ENCODE measurements around the gene DIPK1C.

The DIPK1C gene

GRCh38 chr18:74456349-74457042 is 612 bp downstream of the DIPK1C start:
- Histone ChIP-seq H3K27ac (no peak overlapping the region), H3K27me3 (peaks cover 0 to 51% of the 10 kb centered on the region in 2 donors), H3K9me3 (no peaks in the 10 kb centered on the region), H3K4me3 (peak overlapping the region; percentile 13 to 45), H3K4me1 (peaks cover 0 to 18% (median 13%) of the 10 kb centered on the region in 4 donors), H3K36me3 (no peaks in the 10 kb centered on the region)
- DNase-seq = peak in 1 of 2 donors; percentile 42
- no peak for TF ChIP-seq CTCF (IDR thresholded peaks at IDR 0.05)
- intact Hi-C loops (cut with DNase I; ENCODE audit: low total_unique reads) = no loop called here

GRCh38 chr18:74456017-74456348 is 1.1 kb downstream of the DIPK1C start:
- intact Hi-C loops (cut with DNase I; ENCODE audit: low total_unique reads) = no loop called here

GRCh38 chr18:74455386-74455785 is 1.7 kb downstream of the DIPK1C start:
- peaks cover 0 to 46% of the 10 kb centered on the region in 2 donors for H3K27me3 ChIP-seq
- H3K27ac ChIP-seq = no peak overlapping the region
- TF ChIP-seq CTCF (IDR thresholded peaks at IDR 0.05) = no peak
- intact Hi-C loops (cut with DNase I; ENCODE audit: low total_unique reads) = no loop called here
- H3K4me3 ChIP-seq = no peak overlapping the region
- H3K9me3 ChIP-seq = no peaks in the 10 kb centered on the region
- H3K4me1 ChIP-seq = peaks cover 0 to 18% (median 13%) of the 10 kb centered on the region in 4 donors
- DNase-seq = no peak
- H3K36me3 ChIP-seq = no peaks in the 10 kb centered on the region

More at GRCh38 chr18:74456017-74456348, 1.1 kb downstream of the DIPK1C start:
- Histone ChIP-seq H3K36me3 (no peaks in the 10 kb centered on the region), H3K4me3 (peak overlapping the region in 1 of 2 donors; percentile 45), H3K4me1 (peaks cover 0 to 18% (median 13%) of the 10 kb centered on the region in 4 donors), H3K27ac (no peak overlapping the region), H3K9me3 (no peaks in the 10 kb centered on the region), H3K27me3 (peaks cover 0 to 51% of the 10 kb centered on the region in 2 donors)
- DNase-seq = no peak
- TF ChIP-seq CTCF (IDR thresholded peaks at IDR 0.05) = no peak

- Histone ChIP-seq H3K4me1 (peaks cover 0 to 18% (median 13%) of the 10 kb centered on the region in 4 donors), H3K4me3 (no peak overlapping the region), H3K9me3 (no peaks in the 10 kb centered on the region), H3K27ac (no peak overlapping the region), H3K36me3 (no peaks in the 10 kb centered on the region), H3K27me3 (peaks cover 0 to 45% of the 10 kb centered on the region in 2 donors)
- TF ChIP-seq CTCF (IDR thresholded peaks at IDR 0.05) = no peak
- DNase-seq = no peak
- intact Hi-C loops (cut with DNase I; ENCODE audit: low total_unique reads) = no loop called here
These were observed 2.8 kb downstream of the DIPK1C start for GRCh38 chr18:74454279-74454751.

- no peaks in the 10 kb centered on the region for H3K36me3 ChIP-seq
- no peaks in the 10 kb centered on the region for H3K9me3 ChIP-seq
- peaks cover 0 to 18% (median 13%) of the 10 kb centered on the region in 4 donors for H3K4me1 ChIP-seq
- no peak for TF ChIP-seq CTCF (IDR thresholded peaks at IDR 0.05)
- no peak overlapping the region for H3K4me3 ChIP-seq
- no peak overlapping the region for H3K27ac ChIP-seq
- intact Hi-C loops (cut with DNase I; ENCODE audit: low total_unique reads) = no loop called here
- H3K27me3 ChIP-seq = peaks cover 0 to 50% of the 10 kb centered on the region in 2 donors
- DNase-seq = no peak
These were observed 3.4 kb downstream of the DIPK1C start for GRCh38 chr18:74453642-74454198.

All from tibial artery (tissue), 4 donors.